Osteoblast (primary cell): ENCODE results near the gene FAM177A1. TPM values are rescaled to one million over a fixed set of nuclear protein-coding genes. Genes with fewer than 3 reads are reported as not detected.

ENCODE experiments used
- DNase-seq: peaks from one replicate; pipeline ENCODE4 v3.0.0; 2011; ENCODE audit warnings: low spot score, mixed read lengths; ENCODE audit not compliant: insufficient read length; ENCODE audit errors: missing footprints
- H2AFZ ChIP-seq: 2 replicates; pipeline ENCODE4 v1.6.0; 2011; ENCODE audit warnings: mild to moderate bottlenecking, low read length
- H3K27ac ChIP-seq: 2 replicates; pipeline ENCODE4 v1.5.1; 2011; ENCODE audit warnings: mild to moderate bottlenecking, low read depth, low read length, moderate library complexity
- H3K27me3 ChIP-seq: 2 replicates; pipeline ENCODE4 v1.6.0; 2012; ENCODE audit warnings: mild to moderate bottlenecking, control low read depth, inconsistent platforms, low read length, moderate library complexity; ENCODE audit not compliant: insufficient read depth
- H3K36me3 ChIP-seq: 2 replicates; pipeline ENCODE4 v1.5.1; 2011; ENCODE audit warnings: mild to moderate bottlenecking, low read length, control low read depth, moderate library complexity; ENCODE audit not compliant: insufficient read depth
- H3K4me1 ChIP-seq: 2 replicates; pipeline ENCODE4 v1.5.1; 2011; ENCODE audit warnings: mild to moderate bottlenecking, low read length, control low read depth, moderate library complexity; ENCODE audit not compliant: insufficient read depth
- H3K4me2 ChIP-seq: 2 replicates; pipeline ENCODE4 v1.6.0; 2011; ENCODE audit warnings: mild to moderate bottlenecking, low read length; ENCODE audit not compliant: insufficient read depth
- H3K4me3 ChIP-seq: fragments of 200-600 bp; sonication (generic); 3 replicates; pipeline ENCODE4 v1.5.1; 2012; ENCODE audit warnings: mild to moderate bottlenecking, low read length, inconsistent platforms; ENCODE audit not compliant: insufficient read depth
- H3K79me2 ChIP-seq: 2 replicates; pipeline ENCODE4 v1.6.0; 2012; ENCODE audit warnings: mild to moderate bottlenecking, low read length, control low read depth, inconsistent platforms; ENCODE audit not compliant: insufficient read depth
- H3K9me3 ChIP-seq: 2 replicates; pipeline ENCODE4 v1.5.1; 2011; ENCODE audit warnings: low read depth, low read length, control low read depth
- H4K20me1 ChIP-seq: 2 replicates; pipeline ENCODE4 v1.6.0; 2012; ENCODE audit warnings: mild to moderate bottlenecking, low read length, control low read depth; ENCODE audit not compliant: insufficient read depth
- total RNA-seq: library from RNA; depleted of rRNA; stranded (reverse); fragments of >200 nt; gene quantifications from 2 replicates; pipeline ENCODE4 v1.2.3, GENCODE V29; 2012
- TF ChIP-seq, protein P1 (sequence below): IDR thresholded peaks from 2 replicates; pipeline ENCODE4 v1.5.1; 2011; ENCODE audit warnings: mild to moderate bottlenecking, low read depth, low read length, moderate library complexity; ENCODE audit errors: extremely low read depth

FAM177A1 gene
- total RNA-seq, 1 donor: 30.0 TPM

DNA sequence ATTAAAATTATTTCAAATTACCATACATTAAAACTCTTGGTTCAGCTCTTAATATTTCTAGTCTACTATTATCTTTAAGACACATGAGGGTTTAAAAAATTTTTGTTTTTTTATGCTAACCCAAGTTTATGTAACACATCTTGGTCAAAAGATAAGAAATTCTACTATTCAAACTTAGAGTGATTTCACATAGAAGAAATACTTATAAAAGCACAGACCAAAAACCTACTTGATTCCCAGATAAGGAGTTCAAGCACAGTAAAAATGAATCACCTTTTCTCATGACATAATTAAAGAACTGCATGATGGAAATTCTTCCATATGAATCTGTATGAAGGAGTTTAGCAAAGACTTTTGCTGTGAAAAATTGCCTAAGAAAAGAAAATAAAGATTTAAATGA is 61.8 kb downstream of the FAM177A1 start:
- no peak overlapping the region for H2AFZ ChIP-seq
- DNase-seq: no peak

GRCh38 chr14:35112641-35113040 is 66.6 kb downstream of the FAM177A1 start:
- H3K36me3 ChIP-seq: peaks cover 49% of the 10 kb centered on the region
- TF ChIP-seq, protein P1, sequence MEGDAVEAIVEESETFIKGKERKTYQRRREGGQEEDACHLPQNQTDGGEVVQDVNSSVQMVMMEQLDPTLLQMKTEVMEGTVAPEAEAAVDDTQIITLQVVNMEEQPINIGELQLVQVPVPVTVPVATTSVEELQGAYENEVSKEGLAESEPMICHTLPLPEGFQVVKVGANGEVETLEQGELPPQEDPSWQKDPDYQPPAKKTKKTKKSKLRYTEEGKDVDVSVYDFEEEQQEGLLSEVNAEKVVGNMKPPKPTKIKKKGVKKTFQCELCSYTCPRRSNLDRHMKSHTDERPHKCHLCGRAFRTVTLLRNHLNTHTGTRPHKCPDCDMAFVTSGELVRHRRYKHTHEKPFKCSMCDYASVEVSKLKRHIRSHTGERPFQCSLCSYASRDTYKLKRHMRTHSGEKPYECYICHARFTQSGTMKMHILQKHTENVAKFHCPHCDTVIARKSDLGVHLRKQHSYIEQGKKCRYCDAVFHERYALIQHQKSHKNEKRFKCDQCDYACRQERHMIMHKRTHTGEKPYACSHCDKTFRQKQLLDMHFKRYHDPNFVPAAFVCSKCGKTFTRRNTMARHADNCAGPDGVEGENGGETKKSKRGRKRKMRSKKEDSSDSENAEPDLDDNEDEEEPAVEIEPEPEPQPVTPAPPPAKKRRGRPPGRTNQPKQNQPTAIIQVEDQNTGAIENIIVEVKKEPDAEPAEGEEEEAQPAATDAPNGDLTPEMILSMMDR: no peak
- no peaks in the 10 kb centered on the region for H3K9me3 ChIP-seq
- no peak overlapping the region for H3K4me2 ChIP-seq
- DNase-seq: no peak
- no peak overlapping the region for H2AFZ ChIP-seq
- no peaks in the 10 kb centered on the region for H3K4me1 ChIP-seq
- no peak overlapping the region for H3K27ac ChIP-seq
- peaks cover 6% of the 10 kb centered on the region for H4K20me1 ChIP-seq
- H3K27me3 ChIP-seq: no peaks in the 10 kb centered on the region
- no peak overlapping the region for H3K4me3 ChIP-seq
- peaks cover 26% of the 10 kb centered on the region for H3K79me2 ChIP-seq

More for the DNA sequence above, 61.8 kb downstream of the FAM177A1 start:
- Histone ChIP-seq H3K27me3 (no peaks in the 10 kb centered on the region), H3K4me1 (no peaks in the 10 kb centered on the region), H3K9me3 (no peaks in the 10 kb centered on the region), H3K4me2 (no peak overlapping the region), H3K4me3 (no peak overlapping the region), H3K79me2 (peaks cover 3% of the 10 kb centered on the region), H3K36me3 (peaks cover 60% of the 10 kb centered on the region), H4K20me1 (no peaks in the 10 kb centered on the region), H3K27ac (no peak overlapping the region)
- TF ChIP-seq, protein P1: no peak

DNA sequence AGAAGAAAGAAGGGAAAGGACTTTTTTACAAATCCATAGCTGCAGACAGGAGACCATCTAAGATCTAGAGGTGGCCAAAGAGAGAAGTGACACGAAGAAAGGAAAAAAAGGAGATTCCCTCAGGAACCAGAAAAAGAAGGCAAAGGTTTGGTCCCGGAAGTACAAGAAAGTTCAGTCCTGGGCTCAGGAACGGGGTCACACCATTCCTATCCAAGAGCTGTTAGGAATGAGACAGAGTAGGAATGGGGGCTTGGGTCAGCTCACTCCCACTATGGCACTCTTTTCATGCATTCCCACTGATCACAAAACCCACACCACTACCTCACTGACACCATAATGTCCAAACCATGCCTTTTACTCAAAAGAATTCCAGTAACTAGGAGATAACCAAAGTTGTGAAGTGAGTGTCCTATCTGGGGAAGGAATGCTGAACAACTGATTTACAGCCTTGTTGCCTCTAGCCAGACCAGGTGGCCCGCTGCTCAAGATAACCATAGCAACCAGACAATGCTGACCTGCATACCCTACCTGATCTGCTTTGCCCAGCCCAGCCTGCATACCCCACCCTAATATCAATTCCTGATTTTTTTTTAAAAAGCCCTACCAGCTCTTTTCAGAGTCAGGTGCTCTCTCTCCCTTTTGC is 67.4 kb downstream of the FAM177A1 start:
- Histone ChIP-seq H3K79me2 (peaks cover 34% of the 10 kb centered on the region), H3K27ac (peak overlapping the region; percentile 22), H3K27me3 (no peaks in the 10 kb centered on the region), H4K20me1 (peaks cover 6% of the 10 kb centered on the region), H3K4me3 (no peak overlapping the region), H3K4me1 (no peaks in the 10 kb centered on the region), H2AFZ (no peak overlapping the region), H3K9me3 (no peaks in the 10 kb centered on the region), H3K36me3 (peaks cover 43% of the 10 kb centered on the region), H3K4me2 (no peak overlapping the region)
- DNase-seq: no peak
- TF ChIP-seq, protein P1: no peak

GRCh38 chr14:35114036-35114435 is 68.0 kb downstream of the FAM177A1 start:
- peaks cover 6% of the 10 kb centered on the region for H4K20me1 ChIP-seq
- no peaks in the 10 kb centered on the region for H3K27me3 ChIP-seq
- H3K36me3 ChIP-seq: peaks cover 42% of the 10 kb centered on the region
- DNase-seq: no peak
- H3K4me2 ChIP-seq: no peak overlapping the region
- no peak overlapping the region for H2AFZ ChIP-seq
- no peaks in the 10 kb centered on the region for H3K9me3 ChIP-seq
- no peaks in the 10 kb centered on the region for H3K4me1 ChIP-seq
- no peak overlapping the region for H3K4me3 ChIP-seq
- TF ChIP-seq, protein P1: no peak
- H3K27ac ChIP-seq: no peak overlapping the region
- H3K79me2 ChIP-seq: peaks cover 38% of the 10 kb centered on the region
